ENCODE measurements around the gene MTX1. TPM values are rescaled to one million over a fixed set of nuclear protein-coding genes. Genes with fewer than 3 reads are reported as not detected.
"Not testable (repeated sequence)": the region's sequence is repeated elsewhere in the genome, so short reads cannot be mapped to it uniquely, and the experiment has no call there.

MTX1 gene
- total RNA-seq, 4 donors from 2014 or later = 34.1 to 52.8 (median 38.0) TPM

DNA sequence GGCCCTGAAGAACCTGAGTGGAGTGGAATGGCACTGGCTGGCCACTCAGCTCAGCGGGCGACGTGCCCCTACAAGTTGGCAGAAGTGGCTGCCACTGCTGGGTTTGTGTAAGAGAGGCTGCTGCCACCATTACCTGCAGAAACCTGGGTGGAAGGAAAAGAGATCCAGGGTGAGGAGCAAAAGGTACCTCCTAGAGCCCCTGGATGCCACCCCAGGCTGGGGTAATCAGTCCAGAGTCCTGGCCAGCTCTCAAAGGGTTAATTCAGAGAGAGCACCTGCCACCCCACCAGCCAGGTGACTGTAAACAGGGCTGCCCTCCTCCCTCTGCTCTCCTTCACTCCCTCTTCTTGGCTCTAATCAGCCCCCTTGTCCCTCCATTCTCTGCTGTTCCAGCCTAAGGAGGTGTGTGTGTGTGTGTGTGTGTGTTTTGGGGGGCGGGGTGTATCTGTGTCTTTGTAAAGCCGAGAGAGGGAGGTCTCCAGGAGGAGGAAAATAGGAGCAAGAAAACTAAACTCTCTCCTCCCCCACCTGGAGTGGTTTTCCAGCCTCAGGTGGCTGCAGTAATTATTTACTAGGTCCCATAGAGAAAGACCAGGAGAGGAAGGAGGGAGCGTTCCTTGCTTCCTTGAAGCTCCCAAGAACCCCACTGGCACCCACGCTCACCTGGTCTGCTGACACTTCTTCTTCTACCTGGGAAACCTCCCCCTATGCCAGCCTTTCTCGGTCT, 22.3 kb upstream of the MTX1 start:
- no peak for DNase-seq (ENCODE audit: extremely low spot score)
- TF ChIP-seq CTCF (IDR thresholded peaks at IDR 0.05) (no peak), EP300 (IDR thresholded peaks at IDR 0.05) (no peak), POLR2AphosphoS5 (IDR thresholded peaks at IDR 0.05) (no peak), POLR2A (IDR thresholded peaks at IDR 0.05; ENCODE audit: low read depth) (no peak)
- Histone ChIP-seq H3K27me3 (no peaks in the 10 kb centered on the region), H3K4me1 (peaks cover 0 to 8% (median 0%) of the 10 kb centered on the region in 4 donors), H3K36me3 (peaks cover 0 to 3% (median 0%) of the 10 kb centered on the region in 4 donors), H3K9me3 (no peaks in the 10 kb centered on the region), H3K27ac (replicated peaks in 1 of 4) (no peak overlapping the region), H3K4me3 (no peak overlapping the region)
- intact Hi-C loops (cut with DNase I) = no loop called here
- 63% methylated on average over 5 of the region's 8 CpGs for WGBS

- no peaks in the 10 kb centered on the region for H3K9me3 ChIP-seq
- intact Hi-C loops (cut with DNase I) = no loop called here
- H3K36me3 ChIP-seq = peaks cover 0 to 3% (median 0%) of the 10 kb centered on the region in 4 donors
- H3K27me3 ChIP-seq = no peaks in the 10 kb centered on the region
- peaks cover 0 to 8% (median 1%) of the 10 kb centered on the region in 4 donors for H3K4me1 ChIP-seq
- no peak for TF ChIP-seq EP300 (IDR thresholded peaks at IDR 0.05)
- no peak for TF ChIP-seq POLR2A (IDR thresholded peaks at IDR 0.05; ENCODE audit: low read depth)
- no peak for TF ChIP-seq CTCF (IDR thresholded peaks at IDR 0.05)
- TF ChIP-seq POLR2AphosphoS5 (IDR thresholded peaks at IDR 0.05) = no peak
- 69% methylated on average over 14 of the region's 14 CpGs for WGBS
- DNase-seq (ENCODE audit: extremely low spot score) = no peak
- no peak overlapping the region for H3K4me3 ChIP-seq
- H3K27ac ChIP-seq (replicated peaks in 1 of 4) = no peak overlapping the region
Observed at GRCh38 chr1:155186794-155187455, 21.6 kb upstream of the MTX1 start.

GRCh38 chr1:155187456-155187891, 21.0 kb upstream of the MTX1 start:
- no peak for DNase-seq (ENCODE audit: extremely low spot score)
- H3K4me3 ChIP-seq = no peak overlapping the region
- TF ChIP-seq POLR2AphosphoS5 (IDR thresholded peaks at IDR 0.05) (no peak), EP300 (IDR thresholded peaks at IDR 0.05) (no peak), POLR2A (IDR thresholded peaks at IDR 0.05; ENCODE audit: low read depth) (no peak), CTCF (IDR thresholded peaks at IDR 0.05) (no peak)
- no peak overlapping the region for H3K27ac ChIP-seq (replicated peaks in 1 of 4)
- peaks cover 0 to 3% (median 0%) of the 10 kb centered on the region in 4 donors for H3K36me3 ChIP-seq
- intact Hi-C loops (cut with DNase I) = no loop called here
- no peaks in the 10 kb centered on the region for H3K9me3 ChIP-seq
- peaks cover 3 to 8% (median 6%) of the 10 kb centered on the region in 4 donors for H3K4me1 ChIP-seq
- 69% methylated on average over 14 of the region's 16 CpGs for WGBS
- no peaks in the 10 kb centered on the region for H3K27me3 ChIP-seq

- Histone ChIP-seq H3K27me3 (no peaks in the 10 kb centered on the region), H3K27ac (replicated peaks in 1 of 4) (no peak overlapping the region), H3K4me3 (no peak overlapping the region), H3K9me3 (no peaks in the 10 kb centered on the region), H3K36me3 (peaks cover 0 to 3% (median 0%) of the 10 kb centered on the region in 4 donors), H3K4me1 (peaks cover 11 to 16% (median 14%) of the 10 kb centered on the region in 4 donors)
- no peak for DNase-seq (ENCODE audit: extremely low spot score)
- no peak for TF ChIP-seq POLR2AphosphoS5 (IDR thresholded peaks at IDR 0.05)
- no peak for TF ChIP-seq CTCF (IDR thresholded peaks at IDR 0.05)
- TF ChIP-seq EP300 (IDR thresholded peaks at IDR 0.05) = no peak
- no peak for TF ChIP-seq POLR2A (IDR thresholded peaks at IDR 0.05; ENCODE audit: low read depth)
- WGBS = 90% methylated on average over 4 of the region's 14 CpGs
- intact Hi-C loops (cut with DNase I) = no loop called here
Observed at GRCh38 chr1:155188268-155188667, 20.2 kb upstream of the MTX1 start.

- DNase-seq (ENCODE audit: extremely low spot score); H3K4me3 ChIP-seq; intact Hi-C loops (cut with DNase I); H3K27me3 ChIP-seq; H3K27ac ChIP-seq (replicated peaks in 1 of 4); H3K9me3 ChIP-seq; H3K36me3 ChIP-seq: not testable (repeated sequence)
- 97% methylated on average over 20 of the region's 45 CpGs for WGBS
- H3K4me1 ChIP-seq = peaks cover 26 to 32% (median 28%) of the 10 kb centered on the region in 4 donors
Observed at GRCh38 chr1:155189926-155190325, 18.6 kb upstream of the MTX1 start.

Measured in esophagus muscularis mucosa (tissue), 4 donors.